K562 (cell line): Measurements from ENCODE around the gene ARID3A. TPM values are rescaled to one million over a fixed set of nuclear protein-coding genes. Genes with fewer than 3 reads are reported as not detected.

Source experiments
- CBFA2T2 ChIP-seq: fragments of 450-650 bp; conservative IDR thresholded peaks from 2 replicates; pipeline ENCODE4 v1.6.1; 2017; ENCODE audit warnings: mild to moderate bottlenecking
- CHD1 ChIP-seq: fragments of 200-600 bp; sonication (generic); IDR thresholded peaks from one replicate; pipeline ENCODE4 v1.6.1; 2012; ENCODE audit warnings: mild to moderate bottlenecking, moderate library complexity, low read length, inconsistent platforms
- FOXA3 ChIP-seq, 2 experiments: fragments of 450-650 bp in 1 of 2; sonication (generic) in 1 of 2; formaldehyde crosslinking; IDR thresholded peaks in 1 of 2; conservative IDR thresholded peaks in 1 of 2; 2 replicates each; pipeline versions ENCODE4 v1.4.0 to v1.8.0; 2020 to 2022; ENCODE audit warnings: mild to moderate bottlenecking in 2 of 2, missing genetic modification reagents in 1 of 2
- HMGN3 ChIP-seq: IDR thresholded peaks from 2 replicates; pipeline ENCODE4 v1.6.1; 2011; ENCODE audit warnings: borderline replicate concordance, low read depth, mild to moderate bottlenecking, mixed read lengths, low read length; ENCODE audit not compliant: insufficient read length; ENCODE audit errors: extremely low read depth
- JUNB ChIP-seq: fragments of 450-650 bp; formaldehyde crosslinking; conservative IDR thresholded peaks from 2 replicates; pipeline ENCODE4 v1.4.0; 2020; ENCODE audit warnings: mild to moderate bottlenecking
- KAT8 ChIP-seq: fragments of 450-650 bp; IDR thresholded peaks from 2 replicates; pipeline ENCODE4 v1.6.1; 2016; ENCODE audit warnings: low read depth, mild to moderate bottlenecking
- MTA2 ChIP-seq: fragments of 450-650 bp; IDR thresholded peaks from 2 replicates; pipeline ENCODE4 v1.6.1; 2016; ENCODE audit warnings: low read depth
- NCOA4 ChIP-seq: fragments of 450-650 bp; IDR thresholded peaks from 2 replicates; pipeline ENCODE4 v1.6.1; 2018; ENCODE audit warnings: mild to moderate bottlenecking; ENCODE audit not compliant: partially characterized antibody
- SIX5 ChIP-seq, 2 experiments: IDR thresholded peaks; 2 replicates each; pipeline ENCODE4 v1.6.1; 2011; ENCODE audit warnings: low read length in 2 of 2, borderline replicate concordance in 1 of 2, low read depth in 1 of 2, mild to moderate bottlenecking in 1 of 2, moderate library complexity in 1 of 2; ENCODE audit not compliant: insufficient read depth in 1 of 2
- SRSF1 ChIP-seq: fragments of 200-400 bp; formaldehyde crosslinking; IDR thresholded peaks from 2 replicates; pipeline ENCODE4 v1.6.1; 2017; ENCODE audit warnings: mild to moderate bottlenecking, low read depth, low read length, moderate library complexity
- STAG1 ChIP-seq: sonication (generic); formaldehyde crosslinking; IDR thresholded peaks from 2 replicates; pipeline ENCODE4 v1.5.0; 2020; ENCODE audit warnings: missing genetic modification reagents, borderline replicate concordance
- TCF7L2 ChIP-seq: fragments of 150-350 bp; IDR thresholded peaks from 2 replicates; pipeline ENCODE4 v1.6.1; 2016; ENCODE audit warnings: low read depth, mild to moderate bottlenecking, low read length, moderate library complexity
- TCFL5 ChIP-seq: fragments of 250-450 bp; sonication (Bioruptor Pico); conservative IDR thresholded peaks from 2 replicates; pipeline ENCODE4 v1.6.1; 2021; ENCODE audit warnings: mild to moderate bottlenecking, moderate library complexity, matching md5 sums
- THRB ChIP-seq: fragments of 450-650 bp; formaldehyde crosslinking; conservative IDR thresholded peaks from 2 replicates; pipeline ENCODE4 v1.4.0; 2022; ENCODE audit warnings: mild to moderate bottlenecking, missing genetic modification characterization
- ZBTB7A ChIP-seq: IDR thresholded peaks from 2 replicates; pipeline ENCODE4 v1.6.1; 2011; ENCODE audit warnings: low read depth, mild to moderate bottlenecking, low read length, moderate library complexity, borderline replicate concordance; ENCODE audit not compliant: control insufficient read depth
- ZC3H8 ChIP-seq: fragments of 450-650 bp; IDR thresholded peaks from 2 replicates; pipeline ENCODE4 v1.6.1; 2017
- ZNF134 ChIP-seq: fragments of 250-450 bp; sonication (Bioruptor Pico); conservative IDR thresholded peaks from 2 replicates; pipeline ENCODE4 v1.4.0; 2020
- ZNF398 ChIP-seq: fragments of 250-450 bp; sonication (Bioruptor Pico); IDR thresholded peaks from 2 replicates; pipeline ENCODE4 v1.8.0; 2021; ENCODE audit warnings: moderate library complexity, mild to moderate bottlenecking, inconsistent platforms
- ZNF408 ChIP-seq: fragments of 250-450 bp; sonication (Bioruptor Pico); IDR thresholded peaks from 2 replicates; pipeline ENCODE4 v1.4.0; 2020; ENCODE audit warnings: low read depth, mild to moderate bottlenecking, moderate library complexity
- ZSCAN32 ChIP-seq: fragments of 450-650 bp; formaldehyde crosslinking; IDR thresholded peaks from 2 replicates; pipeline ENCODE4 v1.4.0; 2020; ENCODE audit warnings: mild to moderate bottlenecking, moderate library complexity
- ZZZ3 ChIP-seq: fragments of 450-650 bp; IDR thresholded peaks from 2 replicates; pipeline ENCODE4 v1.6.1; 2016; ENCODE audit warnings: antibody characterized with exemption, mild to moderate bottlenecking, moderate library complexity
- polyA plus RNA-seq, 8 experiments: library from polyadenylated mRNA; depleted of rRNA in 4 of 8; stranded (reverse) in 5 of 8; unstranded in 3 of 8; fragments of >200 nt; fragmentation: Nextera tagmentation in 2 of 8; fragmentation: Illumina TruSeq in 1 of 8; extraction: Ambion mirVana in 2 of 8; extraction: Trizol in 1 of 8; gene quantifications; 2 replicates each; pipeline versions ENCODE4 v1.2.1 to v1.2.3, GENCODE V29; 2011 to 2014; ENCODE audit warnings: inconsistent platforms in 1 of 8, missing spikeins in 1 of 8
- total RNA-seq, 7 experiments: library from RNA; depleted of rRNA in 6 of 7; stranded (reverse); fragments of >200 nt in 6 of 7; fragmentation: Illumina TruSeq in 2 of 7; extraction: Trizol in 2 of 7; gene quantifications; 2 replicates each; pipeline versions ENCODE4 v1.2.1 to v1.2.3, GENCODE V29; 2011 to 2021; ENCODE audit warnings: low replicate concordance in 1 of 7
- TF ChIP-seq, protein P1 (sequence below): fragments of 450-650 bp; IDR thresholded peaks from 2 replicates; pipeline ENCODE4 v1.6.1; 2016
- TF ChIP-seq, protein P2 (sequence below): fragments of 450-650 bp; formaldehyde crosslinking; IDR thresholded peaks from 2 replicates; pipeline ENCODE4 v1.4.0; 2020; ENCODE audit warnings: mild to moderate bottlenecking, mixed read lengths

The ARID3A gene
- total and polyA plus RNA-seq, 9 of the 15 experiments (the other 6 are each of a cell fraction or from before 2014, with no cell fraction given), result 1.4 to 118 (median 31.2) TPM

DNA sequence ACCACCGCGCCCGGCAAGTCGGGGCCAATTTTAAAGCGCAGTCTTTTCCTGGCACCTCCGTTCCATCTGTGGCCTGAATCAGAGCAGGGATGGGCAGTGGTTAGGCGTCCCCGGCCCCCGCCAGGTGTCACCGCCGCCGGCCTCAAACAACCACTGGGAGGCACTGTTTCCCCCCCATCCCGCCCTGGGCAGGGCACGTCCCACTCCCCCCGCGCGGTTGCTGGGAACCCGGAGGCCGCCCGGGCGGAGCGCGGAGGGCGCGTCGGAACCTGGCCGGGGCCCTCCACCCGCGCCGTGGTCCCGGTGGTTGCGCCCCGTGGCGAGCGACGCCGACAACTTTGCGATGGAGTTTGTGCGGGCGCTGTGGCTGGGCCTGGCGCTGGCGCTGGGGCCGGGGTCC lies 74.3 kb downstream of the ARID3A start, which contains the start of gene GRIN3B (continued):
- TF ChIP-seq ZC3H8 (no peak), ZNF134 (CRISPR knock-in tag) (no peak), ZNF408 (no peak), TCFL5 (CRISPR knock-in tag) (no peak), TCF7L2 (no peak), MTA2 (no peak), ZZZ3 (no peak), FOXA3 (CRISPR knock-in tag; conservative IDR thresholded peaks at IDR 0.05 in 1 of 2, IDR thresholded peaks at IDR 0.05 in 1 of 2) (no peak), KAT8 (no peak), NCOA4 (no peak), SIX5 (IDR thresholded peaks at IDR 0.05; ENCODE audit: borderline replicate concordance in 1 of 2, insufficient read depth in 1 of 2, low read depth in 1 of 2, low read length in 2 of 2) (no peak), ZNF398 (CRISPR knock-in tag) (no peak), SRSF1 (no peak), CBFA2T2 (no peak), HMGN3 (no peak), STAG1 (CRISPR knock-in tag) (no peak; the same call in 1 of the 2 replicates), THRB (CRISPR knock-in tag) (no peak), CHD1 (no peak), ZBTB7A (no peak), ZSCAN32 (no peak), JUNB (CRISPR knock-in tag) (no peak)
- TF ChIP-seq, protein P1, sequence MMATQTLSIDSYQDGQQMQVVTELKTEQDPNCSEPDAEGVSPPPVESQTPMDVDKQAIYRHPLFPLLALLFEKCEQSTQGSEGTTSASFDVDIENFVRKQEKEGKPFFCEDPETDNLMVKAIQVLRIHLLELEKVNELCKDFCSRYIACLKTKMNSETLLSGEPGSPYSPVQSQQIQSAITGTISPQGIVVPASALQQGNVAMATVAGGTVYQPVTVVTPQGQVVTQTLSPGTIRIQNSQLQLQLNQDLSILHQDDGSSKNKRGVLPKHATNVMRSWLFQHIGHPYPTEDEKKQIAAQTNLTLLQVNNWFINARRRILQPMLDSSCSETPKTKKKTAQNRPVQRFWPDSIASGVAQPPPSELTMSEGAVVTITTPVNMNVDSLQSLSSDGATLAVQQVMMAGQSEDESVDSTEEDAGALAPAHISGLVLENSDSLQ, result no peak
- TF ChIP-seq, protein P2, sequence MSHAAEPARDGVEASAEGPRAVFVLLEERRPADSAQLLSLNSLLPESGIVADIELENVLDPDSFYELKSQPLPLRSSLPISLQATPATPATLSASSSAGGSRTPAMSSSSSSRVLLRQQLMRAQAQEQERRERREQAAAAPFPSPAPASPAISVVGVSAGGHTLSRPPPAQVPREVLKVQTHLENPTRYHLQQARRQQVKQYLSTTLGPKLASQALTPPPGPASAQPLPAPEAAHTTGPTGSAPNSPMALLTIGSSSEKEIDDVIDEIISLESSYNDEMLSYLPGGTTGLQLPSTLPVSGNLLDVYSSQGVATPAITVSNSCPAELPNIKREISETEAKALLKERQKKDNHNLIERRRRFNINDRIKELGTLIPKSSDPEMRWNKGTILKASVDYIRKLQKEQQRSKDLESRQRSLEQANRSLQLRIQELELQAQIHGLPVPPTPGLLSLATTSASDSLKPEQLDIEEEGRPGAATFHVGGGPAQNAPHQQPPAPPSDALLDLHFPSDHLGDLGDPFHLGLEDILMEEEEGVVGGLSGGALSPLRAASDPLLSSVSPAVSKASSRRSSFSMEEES, result no peak
